ENCODE data around the gene GPR87. TPM values are rescaled to one million over a fixed set of nuclear protein-coding genes. Genes with fewer than 3 reads are reported as not detected.

The GPR87 gene
- total RNA-seq, 1 donor from 2014 or later, result not detected

GRCh38 chr3:151301787-151302186, 14.8 kb downstream of the GPR87 start:
- DNase-seq (ENCODE audit: extremely low spot score, unreplicated experiment), result no peak
- Mint-ChIP-seq H3K4me1 (ENCODE audit: unreplicated experiment) (peaks cover 17% of the 10 kb centered on the region), H3K27me3 (ENCODE audit: unreplicated experiment) (no peaks in the 10 kb centered on the region), H3K36me3 (ENCODE audit: unreplicated experiment) (no peaks in the 10 kb centered on the region), H3K27ac (ENCODE audit: unreplicated experiment) (no peak overlapping the region), H3K4me3 (ENCODE audit: unreplicated experiment) (no peak overlapping the region), H3K9me3 (ENCODE audit: unreplicated experiment) (no peaks in the 10 kb centered on the region)
- TF ChIP-seq, protein P1, sequence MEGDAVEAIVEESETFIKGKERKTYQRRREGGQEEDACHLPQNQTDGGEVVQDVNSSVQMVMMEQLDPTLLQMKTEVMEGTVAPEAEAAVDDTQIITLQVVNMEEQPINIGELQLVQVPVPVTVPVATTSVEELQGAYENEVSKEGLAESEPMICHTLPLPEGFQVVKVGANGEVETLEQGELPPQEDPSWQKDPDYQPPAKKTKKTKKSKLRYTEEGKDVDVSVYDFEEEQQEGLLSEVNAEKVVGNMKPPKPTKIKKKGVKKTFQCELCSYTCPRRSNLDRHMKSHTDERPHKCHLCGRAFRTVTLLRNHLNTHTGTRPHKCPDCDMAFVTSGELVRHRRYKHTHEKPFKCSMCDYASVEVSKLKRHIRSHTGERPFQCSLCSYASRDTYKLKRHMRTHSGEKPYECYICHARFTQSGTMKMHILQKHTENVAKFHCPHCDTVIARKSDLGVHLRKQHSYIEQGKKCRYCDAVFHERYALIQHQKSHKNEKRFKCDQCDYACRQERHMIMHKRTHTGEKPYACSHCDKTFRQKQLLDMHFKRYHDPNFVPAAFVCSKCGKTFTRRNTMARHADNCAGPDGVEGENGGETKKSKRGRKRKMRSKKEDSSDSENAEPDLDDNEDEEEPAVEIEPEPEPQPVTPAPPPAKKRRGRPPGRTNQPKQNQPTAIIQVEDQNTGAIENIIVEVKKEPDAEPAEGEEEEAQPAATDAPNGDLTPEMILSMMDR (IDR thresholded peaks at IDR 0.05), result no peak

DNA sequence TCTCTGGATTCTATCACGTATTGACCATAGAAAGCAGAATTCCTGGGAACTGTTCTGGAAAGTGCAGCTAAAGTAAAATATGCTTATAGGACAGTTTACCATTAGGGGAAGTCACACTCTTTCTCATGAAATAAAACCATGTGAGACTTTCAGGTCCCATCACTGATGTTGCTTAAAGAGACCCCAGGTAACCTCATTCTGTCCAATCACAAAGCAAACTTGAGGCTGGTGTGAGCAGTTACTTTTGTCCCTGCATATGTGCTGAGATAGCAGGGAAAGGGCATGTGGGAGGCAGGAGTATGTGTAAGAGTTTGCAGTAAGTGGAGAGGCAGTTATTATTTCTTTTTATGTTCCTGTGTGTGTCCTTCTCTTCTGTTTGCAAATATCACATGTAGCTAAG, 16.1 kb downstream of the GPR87 start:
- TF ChIP-seq, protein P1 (IDR thresholded peaks at IDR 0.05), result no peak
- DNase-seq (ENCODE audit: extremely low spot score, unreplicated experiment), result no peak
- no peak overlapping the region for H3K27ac Mint-ChIP-seq (ENCODE audit: unreplicated experiment)
- H3K9me3 Mint-ChIP-seq (ENCODE audit: unreplicated experiment), result no peaks in the 10 kb centered on the region
- H3K4me1 Mint-ChIP-seq (ENCODE audit: unreplicated experiment), result peaks cover 13% of the 10 kb centered on the region
- no peaks in the 10 kb centered on the region for H3K36me3 Mint-ChIP-seq (ENCODE audit: unreplicated experiment)
- H3K4me3 Mint-ChIP-seq (ENCODE audit: unreplicated experiment), result no peak overlapping the region
- no peaks in the 10 kb centered on the region for H3K27me3 Mint-ChIP-seq (ENCODE audit: unreplicated experiment)

- DNase-seq (ENCODE audit: extremely low spot score, unreplicated experiment), result no peak
- H3K27me3 Mint-ChIP-seq (ENCODE audit: unreplicated experiment), result no peaks in the 10 kb centered on the region
- peaks cover 3% of the 10 kb centered on the region for H3K4me1 Mint-ChIP-seq (ENCODE audit: unreplicated experiment)
- no peaks in the 10 kb centered on the region for H3K9me3 Mint-ChIP-seq (ENCODE audit: unreplicated experiment)
- H3K27ac Mint-ChIP-seq (ENCODE audit: unreplicated experiment), result no peak overlapping the region
- no peaks in the 10 kb centered on the region for H3K36me3 Mint-ChIP-seq (ENCODE audit: unreplicated experiment)
- TF ChIP-seq, protein P1 (IDR thresholded peaks at IDR 0.05), result no peak
- H3K4me3 Mint-ChIP-seq (ENCODE audit: unreplicated experiment), result no peak overlapping the region
Measured at GRCh38 chr3:151299006-151299405, 17.6 kb downstream of the GPR87 start.

DNA sequence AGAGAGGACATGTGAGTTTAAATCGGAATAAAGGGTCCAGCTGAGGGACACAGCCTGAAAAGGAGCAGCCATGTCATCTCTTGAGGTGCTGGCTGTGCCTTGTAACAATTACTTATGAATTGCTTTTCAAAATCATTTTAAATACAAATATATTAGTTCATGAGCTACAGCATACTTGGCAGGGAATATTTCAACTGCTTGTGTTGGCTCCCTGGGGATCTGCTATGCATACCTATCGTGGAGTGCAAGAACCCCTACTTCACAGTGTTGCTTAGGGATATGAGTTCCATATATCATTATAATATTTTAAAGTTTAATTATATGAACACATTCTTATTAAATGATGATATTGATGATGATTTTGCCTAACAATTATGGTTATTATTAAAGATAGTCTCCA, 19.2 kb downstream of the GPR87 start:
- Mint-ChIP-seq H3K27ac (ENCODE audit: unreplicated experiment) (no peak overlapping the region), H3K4me3 (ENCODE audit: unreplicated experiment) (no peak overlapping the region), H3K9me3 (ENCODE audit: unreplicated experiment) (no peaks in the 10 kb centered on the region), H3K36me3 (ENCODE audit: unreplicated experiment) (no peaks in the 10 kb centered on the region), H3K4me1 (ENCODE audit: unreplicated experiment) (no peaks in the 10 kb centered on the region), H3K27me3 (ENCODE audit: unreplicated experiment) (no peaks in the 10 kb centered on the region)
- no peak for DNase-seq (ENCODE audit: extremely low spot score, unreplicated experiment)
- TF ChIP-seq, protein P1 (IDR thresholded peaks at IDR 0.05), result no peak

GRCh38 chr3:151296226-151296625, 20.4 kb downstream of the GPR87 start:
- Mint-ChIP-seq H3K4me3 (ENCODE audit: unreplicated experiment) (no peak overlapping the region), H3K27me3 (ENCODE audit: unreplicated experiment) (no peaks in the 10 kb centered on the region), H3K9me3 (ENCODE audit: unreplicated experiment) (no peaks in the 10 kb centered on the region), H3K4me1 (ENCODE audit: unreplicated experiment) (no peaks in the 10 kb centered on the region), H3K27ac (ENCODE audit: unreplicated experiment) (no peak overlapping the region), H3K36me3 (ENCODE audit: unreplicated experiment) (no peaks in the 10 kb centered on the region)
- TF ChIP-seq, protein P1 (IDR thresholded peaks at IDR 0.05), result no peak
- DNase-seq (ENCODE audit: extremely low spot score, unreplicated experiment), result no peak
